ENCODE data around the gene GDI1. TPM values are rescaled to one million over a fixed set of nuclear protein-coding genes. Genes with fewer than 3 reads are reported as not detected.

GDI1 gene
- total and polyA plus RNA-seq, 9 of the 15 experiments (the other 6 are each of a cell fraction or from before 2014, with no cell fraction given), result 0.97 to 82.6 (median 37.5) TPM

DNA sequence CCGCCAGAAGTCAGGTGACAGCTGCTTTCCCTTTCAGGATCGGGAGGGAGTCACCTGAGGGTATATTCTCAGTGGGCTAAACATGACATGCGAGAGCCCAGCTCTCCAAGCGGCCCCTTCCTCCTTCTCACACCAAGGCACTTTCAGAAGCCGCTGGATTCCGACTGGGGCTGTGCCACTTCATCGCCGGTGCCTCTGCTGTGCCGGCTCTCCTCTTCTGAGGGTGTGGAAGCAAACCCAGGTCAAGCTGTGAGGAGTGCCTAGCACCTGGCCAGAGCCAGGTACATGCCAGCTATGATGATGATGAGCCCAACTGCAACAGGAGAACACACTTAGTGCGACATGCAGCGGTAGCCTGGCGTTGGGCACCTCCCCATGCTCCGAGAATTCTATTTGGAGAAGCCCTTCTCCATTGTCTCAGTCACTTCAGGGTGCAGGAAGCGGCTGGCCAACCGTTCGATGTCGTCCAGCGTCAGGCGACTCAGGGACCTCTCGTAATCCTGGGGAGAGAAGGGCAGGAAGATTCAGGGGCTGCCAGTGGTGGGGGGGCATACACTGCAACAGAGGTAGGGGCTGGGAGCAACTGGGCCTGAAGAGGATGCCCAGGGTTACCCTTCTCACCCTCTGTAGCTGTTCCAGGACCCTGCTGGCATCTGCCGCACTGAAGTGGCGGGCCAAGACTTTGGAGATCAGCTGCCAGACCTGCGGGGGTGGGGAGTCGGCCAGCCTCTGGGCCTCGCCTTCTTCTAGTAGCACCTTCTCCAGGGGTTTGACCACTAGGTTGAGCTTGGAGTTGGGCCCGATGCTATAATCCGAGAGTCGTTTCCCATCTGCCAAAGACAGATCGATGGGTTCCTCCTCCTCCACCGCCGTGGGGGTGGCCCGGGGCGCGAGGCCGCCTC, 48.4 kb downstream of the GDI1 start:
- FAIRE-seq (no peak), ATAC-seq (peak; percentile 0; the same call in 1 of the 3 replicates), DNase-seq (ENCODE audit: extremely low read depth in 1 of 4, low spot score in 3 of 4) (peak in 2 of 4 experiments; percentile 33 to 49)
- BruUV-seq (replicated peaks), result TSS peak; percentile 25
- H3K4me1 ChIP-seq (replicated peaks in 1 of 2; ENCODE audit: control insufficient read depth in 2 of 2, insufficient read depth in 2 of 2, low read length in 2 of 2), result peaks cover 44 to 83% of the 10 kb centered on the region in 2 experiments
- no peaks in the 10 kb centered on the region for H3K9me3 ChIP-seq (replicated peaks; ENCODE audit: control insufficient read depth, insufficient read depth, low read depth, low read length)
- peaks cover 67% of the 10 kb centered on the region for H3K79me2 ChIP-seq (ENCODE audit: control insufficient read depth, insufficient read depth, low read length)
- in situ Hi-C loops (cut with MboI) (no loop called here), intact Hi-C loops (cut with micrococcal nuclease) (loop anchor here (2.0 to 5.0 kb wide), 2 partner anchors 55 to 88 kb away; partner anchors contain the start of gene RPL10)
- peaks cover 50% of the 10 kb centered on the region for H3K36me3 ChIP-seq (ENCODE audit: control insufficient read depth, insufficient read depth, low read length)
- H3K27ac ChIP-seq (ENCODE audit: extremely low read depth, low read depth, low read length), result peak overlapping the region; percentile 87
- H3K27me3 ChIP-seq (ENCODE audit: control insufficient read depth in 2 of 2, insufficient read depth in 2 of 2, low read length in 2 of 2), result no peaks in the 10 kb centered on the region
- ChIA-PET CTCF (ENCODE audit: low intra/inter-chr PET ratio) (no interaction called here), POLR2A (interaction anchor here (0.6 to 2.1 kb wide), 9 partner anchors 7 to 87 kb away, joined by 3 to 10 read pairs (median 4); partner anchors contain the start of genes DNASE1L1 and RPL10)
- peak overlapping the region; percentile 83 for H3K4me3 ChIP-seq
- peak overlapping the region; percentile 91 for H3K4me2 ChIP-seq (ENCODE audit: insufficient read depth, low read length)
- peak overlapping the region; percentile 84 to 97 for H3K9ac ChIP-seq (ENCODE audit: insufficient read depth in 1 of 2, low read depth in 2 of 2, low read length in 2 of 2)
- H4K20me1 ChIP-seq (replicated peaks; ENCODE audit: control insufficient read depth, insufficient read depth, low read length), result peaks cover 7% of the 10 kb centered on the region; the same call in 1 of the 2 replicates
- no peak overlapping the region for H2AFZ ChIP-seq (ENCODE audit: low read depth, low read length)
- 10% methylated on average over 22 of the region's 35 CpGs for WGBS (ENCODE audit: insufficient coverage, low coverage, missing lambda C conversion rate)
- no peaks in the 10 kb centered on the region for H3K9me1 ChIP-seq (ENCODE audit: control insufficient read depth, insufficient read depth, low read length)
- TF ChIP-seq, protein P1, sequence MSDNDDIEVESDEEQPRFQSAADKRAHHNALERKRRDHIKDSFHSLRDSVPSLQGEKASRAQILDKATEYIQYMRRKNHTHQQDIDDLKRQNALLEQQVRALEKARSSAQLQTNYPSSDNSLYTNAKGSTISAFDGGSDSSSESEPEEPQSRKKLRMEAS (CRISPR knock-in tag; IDR thresholded peaks at IDR 0.05), result peak; percentile 54
- TF ChIP-seq NR2C2 (CRISPR knock-in tag; IDR thresholded peaks at IDR 0.05), result no peak
- TF ChIP-seq NR2C2 (tag; IDR thresholded peaks at IDR 0.05), result peak; percentile 8; the same call in 1 of the 2 replicates
- TF ChIP-seq, protein P2, sequence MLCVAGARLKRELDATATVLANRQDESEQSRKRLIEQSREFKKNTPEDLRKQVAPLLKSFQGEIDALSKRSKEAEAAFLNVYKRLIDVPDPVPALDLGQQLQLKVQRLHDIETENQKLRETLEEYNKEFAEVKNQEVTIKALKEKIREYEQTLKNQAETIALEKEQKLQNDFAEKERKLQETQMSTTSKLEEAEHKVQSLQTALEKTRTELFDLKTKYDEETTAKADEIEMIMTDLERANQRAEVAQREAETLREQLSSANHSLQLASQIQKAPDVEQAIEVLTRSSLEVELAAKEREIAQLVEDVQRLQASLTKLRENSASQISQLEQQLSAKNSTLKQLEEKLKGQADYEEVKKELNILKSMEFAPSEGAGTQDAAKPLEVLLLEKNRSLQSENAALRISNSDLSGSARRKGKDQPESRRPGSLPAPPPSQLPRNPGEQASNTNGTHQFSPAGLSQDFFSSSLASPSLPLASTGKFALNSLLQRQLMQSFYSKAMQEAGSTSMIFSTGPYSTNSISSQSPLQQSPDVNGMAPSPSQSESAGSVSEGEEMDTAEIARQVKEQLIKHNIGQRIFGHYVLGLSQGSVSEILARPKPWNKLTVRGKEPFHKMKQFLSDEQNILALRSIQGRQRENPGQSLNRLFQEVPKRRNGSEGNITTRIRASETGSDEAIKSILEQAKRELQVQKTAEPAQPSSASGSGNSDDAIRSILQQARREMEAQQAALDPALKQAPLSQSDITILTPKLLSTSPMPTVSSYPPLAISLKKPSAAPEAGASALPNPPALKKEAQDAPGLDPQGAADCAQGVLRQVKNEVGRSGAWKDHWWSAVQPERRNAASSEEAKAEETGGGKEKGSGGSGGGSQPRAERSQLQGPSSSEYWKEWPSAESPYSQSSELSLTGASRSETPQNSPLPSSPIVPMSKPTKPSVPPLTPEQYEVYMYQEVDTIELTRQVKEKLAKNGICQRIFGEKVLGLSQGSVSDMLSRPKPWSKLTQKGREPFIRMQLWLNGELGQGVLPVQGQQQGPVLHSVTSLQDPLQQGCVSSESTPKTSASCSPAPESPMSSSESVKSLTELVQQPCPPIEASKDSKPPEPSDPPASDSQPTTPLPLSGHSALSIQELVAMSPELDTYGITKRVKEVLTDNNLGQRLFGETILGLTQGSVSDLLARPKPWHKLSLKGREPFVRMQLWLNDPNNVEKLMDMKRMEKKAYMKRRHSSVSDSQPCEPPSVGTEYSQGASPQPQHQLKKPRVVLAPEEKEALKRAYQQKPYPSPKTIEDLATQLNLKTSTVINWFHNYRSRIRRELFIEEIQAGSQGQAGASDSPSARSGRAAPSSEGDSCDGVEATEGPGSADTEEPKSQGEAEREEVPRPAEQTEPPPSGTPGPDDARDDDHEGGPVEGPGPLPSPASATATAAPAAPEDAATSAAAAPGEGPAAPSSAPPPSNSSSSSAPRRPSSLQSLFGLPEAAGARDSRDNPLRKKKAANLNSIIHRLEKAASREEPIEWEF (CRISPR knock-in tag; IDR thresholded peaks at IDR 0.05), result 0 out of 2 replicates have a peak, but pooled peaks have one; percentile 6
- TF ChIP-seq, protein P3, sequence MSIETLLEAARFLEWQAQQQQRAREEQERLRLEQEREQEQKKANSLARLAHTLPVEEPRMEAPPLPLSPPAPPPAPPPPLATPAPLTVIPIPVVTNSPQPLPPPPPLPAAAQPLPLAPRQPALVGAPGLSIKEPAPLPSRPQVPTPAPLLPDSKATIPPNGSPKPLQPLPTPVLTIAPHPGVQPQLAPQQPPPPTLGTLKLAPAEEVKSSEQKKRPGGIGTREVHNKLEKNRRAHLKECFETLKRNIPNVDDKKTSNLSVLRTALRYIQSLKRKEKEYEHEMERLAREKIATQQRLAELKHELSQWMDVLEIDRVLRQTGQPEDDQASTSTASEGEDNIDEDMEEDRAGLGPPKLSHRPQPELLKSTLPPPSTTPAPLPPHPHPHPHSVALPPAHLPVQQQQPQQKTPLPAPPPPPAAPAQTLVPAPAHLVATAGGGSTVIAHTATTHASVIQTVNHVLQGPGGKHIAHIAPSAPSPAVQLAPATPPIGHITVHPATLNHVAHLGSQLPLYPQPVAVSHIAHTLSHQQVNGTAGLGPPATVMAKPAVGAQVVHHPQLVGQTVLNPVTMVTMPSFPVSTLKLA (conservative IDR thresholded peaks at IDR 0.05), result 0 out of 4 replicates have a peak, but pooled peaks of 1 of the 2 experiments have one; percentile 36
- TF ChIP-seq RB1 (IDR thresholded peaks at IDR 0.05; ENCODE audit: low read depth), result 0 out of 2 replicates have a peak, but pooled peaks have one; percentile 4
- TF ChIP-seq GTF2F1 (IDR thresholded peaks at IDR 0.05; ENCODE audit: low read depth, low read length), result no peak
- TF ChIP-seq RBBP5 (IDR thresholded peaks at IDR 0.05; ENCODE audit: borderline replicate concordance, insufficient read depth, low read length, poor library complexity, severe bottlenecking), result peak; percentile 69
- peak; percentile 74 for TF ChIP-seq EGR1 (conservative IDR thresholded peaks at IDR 0.05)
- TF ChIP-seq, protein P4, sequence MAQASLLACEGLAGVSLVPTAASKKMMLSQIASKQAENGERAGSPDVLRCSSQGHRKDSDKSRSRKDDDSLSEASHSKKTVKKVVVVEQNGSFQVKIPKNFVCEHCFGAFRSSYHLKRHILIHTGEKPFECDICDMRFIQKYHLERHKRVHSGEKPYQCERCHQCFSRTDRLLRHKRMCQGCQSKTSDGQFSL (CRISPR knock-in tag; IDR thresholded peaks at IDR 0.05), result no peak
- TF ChIP-seq, protein P4 (tag; IDR thresholded peaks at IDR 0.05), result 0 out of 4 replicates have a peak, but pooled peaks of 1 of the 2 experiments have one; percentile 35
